HepG2 (cell line): ENCODE results near the gene TRAPPC1. TPM values are rescaled to one million over a fixed set of nuclear protein-coding genes. Genes with fewer than 3 reads are reported as not detected.

Source experiments
- ATAC-seq: fragments of 200-7000 bp; cut with Tn5 transposase; 3 replicates; pipeline ENCODE4 v1.9.1; 2020; ENCODE audit warnings: mild to moderate bottlenecking, moderate library complexity
- BruUV-seq: library from RNA; stranded (reverse); fragments of 400-500 nt; replicated peaks from 2 replicates; lab custom pipeline; 2021; lab: Mats Ljungman, UMichigan
- CTCF ChIA-PET: fragments of 300-600 bp; formaldehyde crosslinking; extraction: SDS; loops from one replicate; lab custom pipeline; 2021; ENCODE audit warnings: low total read pairs, inconsistent platforms, low intra/inter-chr PET ratio; lab: Yijun Ruan, JAX
- POLR2A ChIA-PET: fragments of 350-600 bp; sonication (Branson Sonifier 250); formaldehyde crosslinking; loops from one replicate; lab custom pipeline; 2020; ENCODE audit warnings: antibody characterized with exemption, inconsistent platforms; lab: Yijun Ruan, JAX
- DNase-seq: peaks from one replicate; pipeline ENCODE4 v3.0.0-alpha.2; 2015; ENCODE audit warnings: low spot score
- FAIRE-seq: peaks from 3 replicates; lab custom pipeline; 2011; peaks lifted over from hg19 to GRCh38; lab: Jason Lieb, UNC
- H2AFZ ChIP-seq: one replicate; pipeline ENCODE4 v1.6.1; 2011; ENCODE audit warnings: low read length, inconsistent platforms
- H3K27ac ChIP-seq: fragments of 300-600 bp; 3 replicates; pipeline ENCODE4 v1.8.0; 2011; ENCODE audit warnings: mixed run types, mild to moderate bottlenecking, mixed read lengths, low read length, inconsistent platforms; ENCODE audit not compliant: insufficient read depth; ENCODE audit errors: extremely low read length
- H3K27me3 ChIP-seq, 2 experiments: fragments of 200-600 bp in 1 of 2; 2 replicates in 1 of 2; 3 replicates in 1 of 2; pipeline versions ENCODE4 v1.6.0 to v1.8.0; 2011; ENCODE audit warnings: low read length in 2 of 2, mild to moderate bottlenecking in 2 of 2, moderate library complexity in 2 of 2, inconsistent platforms in 1 of 2; ENCODE audit not compliant: insufficient read depth in 2 of 2, control insufficient read depth in 1 of 2
- H3K36me3 ChIP-seq, 2 experiments: fragments of 200-600 bp in 1 of 2; replicated peaks in 1 of 2; 2 replicates in 1 of 2; 3 replicates in 1 of 2; pipeline versions ENCODE4 v1.5.1 to v1.8.0; 2011; ENCODE audit warnings: low read length in 2 of 2, inconsistent platforms in 1 of 2; ENCODE audit not compliant: insufficient read depth in 2 of 2, control insufficient read depth in 1 of 2
- H3K4me1 ChIP-seq: 2 replicates; pipeline ENCODE4 v1.5.1; 2012; ENCODE audit warnings: low read length, inconsistent platforms; ENCODE audit not compliant: insufficient read depth
- H3K4me2 ChIP-seq: 2 replicates; pipeline ENCODE4 v1.6.0; 2011; ENCODE audit warnings: low read depth, low read length, inconsistent platforms
- H3K4me3 ChIP-seq, 3 experiments: fragments of 200-600 bp in 1 of 3; sonication (generic), shearing (Covaris generic) in 1 of 3; replicated peaks in 1 of 3; 2 replicates each; pipeline ENCODE4 v1.5.1; 2011 to 2016; ENCODE audit warnings: low read length in 3 of 3, inconsistent platforms in 2 of 3, low read depth in 2 of 3, mild to moderate bottlenecking in 2 of 3, control low read depth in 1 of 3, mixed read lengths in 1 of 3; ENCODE audit not compliant: insufficient read depth in 1 of 3
- H3K79me2 ChIP-seq: one replicate; pipeline ENCODE4 v1.6.1; 2011; ENCODE audit warnings: low read length, inconsistent platforms; ENCODE audit not compliant: insufficient read depth
- H3K9ac ChIP-seq: 2 replicates; pipeline ENCODE4 v1.6.0; 2011; ENCODE audit warnings: mild to moderate bottlenecking, low read depth, low read length, inconsistent platforms; ENCODE audit not compliant: insufficient read depth
- H3K9me3 ChIP-seq: 2 replicates; pipeline ENCODE4 v1.5.1; 2012; ENCODE audit warnings: mild to moderate bottlenecking, low read length
- H4K20me1 ChIP-seq: 2 replicates; pipeline ENCODE4 v1.6.0; 2011; ENCODE audit warnings: inconsistent platforms, mild to moderate bottlenecking, low read length, moderate library complexity; ENCODE audit not compliant: insufficient read depth
- HDAC2 ChIP-seq: sonication (generic); formaldehyde crosslinking; IDR thresholded peaks from 2 replicates; pipeline ENCODE4 v1.4.0; 2020; ENCODE audit warnings: missing genetic modification reagents
- MXD4 ChIP-seq: IDR thresholded peaks from 2 replicates; pipeline ENCODE4 v1.6.1; 2016; ENCODE audit warnings: mild to moderate bottlenecking, missing biosample characterization, missing genetic modification reagents
- NONO ChIP-seq, 2 experiments: fragments of 450-650 bp in 1 of 2; sonication (generic) in 1 of 2; formaldehyde crosslinking in 1 of 2; IDR thresholded peaks in 1 of 2; conservative IDR thresholded peaks in 1 of 2; 2 replicates each; pipeline versions ENCODE4 v1.6.1 to v1.8.0; 2017 to 2022; ENCODE audit warnings: mild to moderate bottlenecking in 1 of 2, missing genetic modification reagents in 1 of 2, moderate library complexity in 1 of 2
- PHF8 ChIP-seq: sonication (generic); formaldehyde crosslinking; IDR thresholded peaks from 2 replicates; pipeline ENCODE4 v1.5.0; 2020; ENCODE audit warnings: missing genetic modification reagents
- ZMYM3 ChIP-seq: sonication (generic); formaldehyde crosslinking; IDR thresholded peaks from 2 replicates; pipeline ENCODE4 v1.5.1; 2020; ENCODE audit warnings: mild to moderate bottlenecking, missing genetic modification reagents
- ZNF547 ChIP-seq: sonication (generic); formaldehyde crosslinking; IDR thresholded peaks from 2 replicates; pipeline ENCODE4 v1.5.1; 2020; ENCODE audit warnings: mild to moderate bottlenecking, missing genetic modification reagents
- ZNF83 ChIP-seq: sonication (generic); formaldehyde crosslinking; IDR thresholded peaks from 2 replicates; pipeline ENCODE4 v1.4.0; 2020; ENCODE audit warnings: missing genetic modification reagents, mild to moderate bottlenecking, borderline replicate concordance
- ZSCAN25 ChIP-seq: sonication (generic); formaldehyde crosslinking; IDR thresholded peaks from 2 replicates; pipeline ENCODE4 v1.8.0; 2022; ENCODE audit warnings: mild to moderate bottlenecking, missing genetic modification reagents
- WGBS: methylation state at CpG from one replicate; pipeline ENCODE4 v1.1.6; 2017; ENCODE audit warnings: low lambda C conversion rate; 5-methylcytosine and 5-hydroxymethylcytosine counted together
- in situ Hi-C: cut with HindIII; loops from 2 replicates; pipeline ENCODE4 v1.10.0; 2017; ENCODE audit warnings: low pct_unique_long_range_greater_than_20kb; ENCODE audit not compliant: extremely low pct_ligation_motif_present
- intact Hi-C: fragments of 100-400 bp; cut with micrococcal nuclease; formaldehyde crosslinking; loops from one replicate; pipeline ENCODE4 v1.10.0; 2022; ENCODE audit not compliant: unreplicated experiment
- polyA plus RNA-seq, 8 experiments: library from polyadenylated mRNA; depleted of rRNA in 3 of 8; stranded (reverse) in 7 of 8; unstranded in 1 of 8; fragments of >200 nt; fragmentation: Illumina TruSeq in 4 of 8; extraction: Trizol in 4 of 8; gene quantifications; 2 replicates each; pipeline versions ENCODE4 v1.2.1 to v1.2.3, GENCODE V29; 2011 to 2016; ENCODE audit warnings: low read depth in 4 of 8, missing spikeins in 1 of 8, mixed read lengths in 1 of 8; ENCODE audit not compliant: insufficient read depth in 1 of 8
- total RNA-seq, 5 experiments: library from RNA; depleted of rRNA; stranded (reverse); fragments of >200 nt; fragmentation: Illumina TruSeq; extraction: Trizol; gene quantifications; 2 replicates each; pipeline ENCODE4 v1.2.3, GENCODE V29; 2016; ENCODE audit warnings: low read depth in 1 of 5
- TF ChIP-seq, protein P1 (sequence below): sonication (generic); formaldehyde crosslinking; IDR thresholded peaks from 2 replicates; pipeline ENCODE4 v1.5.1; 2020; ENCODE audit warnings: mild to moderate bottlenecking, missing genetic modification reagents, moderate library complexity
- TF ChIP-seq, protein P2 (sequence below): sonication (generic); formaldehyde crosslinking; IDR thresholded peaks from 2 replicates; pipeline ENCODE4 v1.8.0; 2023; ENCODE audit warnings: mild to moderate bottlenecking, missing genetic modification reagents
- TF ChIP-seq, protein P3 (sequence below): IDR thresholded peaks from 2 replicates; pipeline ENCODE4 v1.6.1; 2016; ENCODE audit warnings: missing genetic modification reagents, missing compliant biosample characterization

Gene TRAPPC1
- total and polyA plus RNA-seq, 2 of the 13 experiments (the other 11 are each of a cell fraction or from before 2014, with no cell fraction given): 28.1 to 44.9 TPM

DNA sequence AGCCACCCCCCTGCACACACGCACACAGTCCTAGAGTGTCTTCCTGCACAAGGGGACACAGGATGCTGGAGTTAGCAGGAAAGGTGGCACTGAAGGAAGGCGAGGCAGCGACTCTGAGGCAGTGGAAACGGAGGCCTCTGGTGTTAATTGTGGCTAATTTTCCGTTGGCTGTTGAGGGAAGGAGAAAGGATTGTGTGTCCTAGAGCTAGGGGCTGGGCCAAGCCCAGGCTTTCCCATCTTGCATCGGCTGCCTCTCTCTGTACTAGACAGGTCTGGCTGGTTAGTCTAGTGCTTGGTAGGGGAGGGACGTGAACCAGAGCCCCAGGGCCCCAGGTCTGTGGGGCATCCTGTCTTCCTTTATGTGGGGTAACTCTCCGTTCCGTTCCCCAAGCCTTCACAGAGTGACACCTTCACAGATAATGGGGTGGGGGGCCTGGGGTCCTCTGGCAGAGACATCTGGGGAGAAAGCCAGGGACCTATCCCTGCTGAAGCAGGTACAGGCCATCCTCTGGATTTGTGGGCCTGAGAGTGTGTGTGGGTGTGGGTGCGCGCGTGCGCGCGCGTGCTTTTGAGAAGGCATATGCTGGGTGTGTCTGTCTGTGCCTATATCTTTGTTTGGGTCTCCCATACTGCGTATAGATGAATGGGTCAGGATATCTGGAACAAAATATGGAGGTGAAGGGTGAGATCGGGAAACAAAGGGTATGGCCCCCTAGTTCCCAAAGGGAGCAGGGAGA is 43.4 kb downstream of the TRAPPC1 start, which contains the start of gene CHD3 (continued):
- TF ChIP-seq NONO (IDR thresholded peaks at IDR 0.05) (no peak), NONO (CRISPR knock-in tag; conservative IDR thresholded peaks at IDR 0.05) (0 out of 2 replicates have a peak, but pooled peaks have one; percentile 10), ZSCAN25 (peak; percentile 12; the same call in 1 of the 2 replicates)

DNA sequence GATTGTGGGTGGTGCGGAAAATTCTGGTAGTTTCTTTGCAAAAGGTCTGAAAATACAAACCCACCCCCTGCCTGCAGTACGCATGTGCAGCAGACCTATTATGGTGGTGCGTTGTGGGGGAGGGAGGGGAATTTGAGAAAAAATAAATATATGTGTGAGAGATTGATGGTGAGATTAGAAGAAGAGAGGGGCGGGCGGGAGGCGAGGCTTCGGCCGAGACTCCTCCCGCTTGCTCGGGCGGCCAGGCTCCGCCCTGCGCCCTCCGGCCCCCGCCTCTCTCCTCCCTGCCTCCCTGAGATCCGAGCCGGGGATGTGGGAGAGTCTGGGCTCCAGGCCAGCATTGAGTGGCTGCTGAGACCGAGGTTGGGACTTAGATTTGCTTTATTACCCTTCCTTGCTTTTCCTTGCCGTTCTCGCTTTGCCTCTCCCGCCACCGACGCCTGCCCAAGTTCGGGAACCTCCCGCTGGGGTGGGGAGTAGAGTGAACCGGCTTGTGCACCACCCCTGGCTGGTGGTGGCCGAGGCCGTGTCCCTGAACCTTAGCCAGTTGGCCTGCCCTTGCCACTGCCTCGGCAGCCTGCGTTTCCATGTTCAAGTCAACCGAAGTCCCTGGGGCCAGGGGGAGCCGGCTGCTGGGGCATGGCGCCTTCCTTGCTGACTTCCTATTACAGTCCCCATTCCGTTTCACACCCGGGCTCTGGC is 44.1 kb downstream of the TRAPPC1 start:
- peak overlapping the region; percentile 63 for H3K9ac ChIP-seq
- no peaks in the 10 kb centered on the region for H4K20me1 ChIP-seq
- ChIA-PET POLR2A (no interaction called here), CTCF (interaction anchor here (1.9 kb wide), 1 partner anchor 26 kb away, joined by 5 read pairs; no protein-coding TSS in a partner anchor)
- intact Hi-C loops (no loop called here), in situ Hi-C loops (no loop called here)
- H3K27ac ChIP-seq: peak overlapping the region; percentile 69
- ATAC-seq: peak; percentile 80
- peak overlapping the region; percentile 92 for H3K4me2 ChIP-seq
- BruUV-seq: TSS peak; percentile 84
- H3K4me3 ChIP-seq: peak overlapping the region; percentile 45 to 76 (median 68)
- no peaks in the 10 kb centered on the region for H3K36me3 ChIP-seq
- DNase-seq: peak; percentile 66
- no peaks in the 10 kb centered on the region for H3K79me2 ChIP-seq
- no peak for FAIRE-seq
- no peaks in the 10 kb centered on the region for H3K9me3 ChIP-seq
- H3K27me3 ChIP-seq: peaks cover 1 to 17% of the 10 kb centered on the region in 2 experiments; a peak in 2 of 5 replicates
- 1% methylated on average over 23 of the region's 35 CpGs for WGBS
- H2AFZ ChIP-seq: peak overlapping the region; percentile 48
- H3K4me1 ChIP-seq: peaks cover 44% of the 10 kb centered on the region
- TF ChIP-seq, protein P1, sequence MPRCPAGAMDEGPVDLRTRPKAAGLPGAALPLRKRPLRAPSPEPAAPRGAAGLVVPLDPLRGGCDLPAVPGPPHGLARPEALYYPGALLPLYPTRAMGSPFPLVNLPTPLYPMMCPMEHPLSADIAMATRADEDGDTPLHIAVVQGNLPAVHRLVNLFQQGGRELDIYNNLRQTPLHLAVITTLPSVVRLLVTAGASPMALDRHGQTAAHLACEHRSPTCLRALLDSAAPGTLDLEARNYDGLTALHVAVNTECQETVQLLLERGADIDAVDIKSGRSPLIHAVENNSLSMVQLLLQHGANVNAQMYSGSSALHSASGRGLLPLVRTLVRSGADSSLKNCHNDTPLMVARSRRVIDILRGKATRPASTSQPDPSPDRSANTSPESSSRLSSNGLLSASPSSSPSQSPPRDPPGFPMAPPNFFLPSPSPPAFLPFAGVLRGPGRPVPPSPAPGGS: no peak
- peak; percentile 55; the same call in 1 of the 2 replicates for TF ChIP-seq MXD4 (CRISPR knock-in tag)
- TF ChIP-seq PHF8 (CRISPR knock-in tag): peak; percentile 71
- peak; percentile 82 for TF ChIP-seq ZNF547 (CRISPR knock-in tag)
- peak; percentile 47; the same call in 1 of the 2 replicates for TF ChIP-seq HDAC2 (CRISPR knock-in tag)
- peak; percentile 72; the same call in 1 of the 2 replicates for TF ChIP-seq ZNF83 (CRISPR knock-in tag)
- TF ChIP-seq NONO (IDR thresholded peaks at IDR 0.05): no peak
- TF ChIP-seq NONO (CRISPR knock-in tag; conservative IDR thresholded peaks at IDR 0.05): 0 out of 2 replicates have a peak, but pooled peaks have one; percentile 53
- TF ChIP-seq, protein P2, sequence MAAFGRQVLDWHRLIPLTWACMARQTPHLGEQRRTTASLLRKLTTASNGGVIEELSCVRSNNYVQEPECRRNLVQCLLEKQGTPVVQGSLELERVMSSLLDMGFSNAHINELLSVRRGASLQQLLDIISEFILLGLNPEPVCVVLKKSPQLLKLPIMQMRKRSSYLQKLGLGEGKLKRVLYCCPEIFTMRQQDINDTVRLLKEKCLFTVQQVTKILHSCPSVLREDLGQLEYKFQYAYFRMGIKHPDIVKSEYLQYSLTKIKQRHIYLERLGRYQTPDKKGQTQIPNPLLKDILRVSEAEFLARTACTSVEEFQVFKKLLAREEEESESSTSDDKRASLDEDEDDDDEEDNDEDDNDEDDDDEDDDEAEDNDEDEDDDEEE (CRISPR knock-in tag): peak; percentile 49; the same call in 1 of the 2 replicates
- TF ChIP-seq ZMYM3: peak; percentile 25; the same call in 1 of the 2 replicates
- TF ChIP-seq, protein P3, sequence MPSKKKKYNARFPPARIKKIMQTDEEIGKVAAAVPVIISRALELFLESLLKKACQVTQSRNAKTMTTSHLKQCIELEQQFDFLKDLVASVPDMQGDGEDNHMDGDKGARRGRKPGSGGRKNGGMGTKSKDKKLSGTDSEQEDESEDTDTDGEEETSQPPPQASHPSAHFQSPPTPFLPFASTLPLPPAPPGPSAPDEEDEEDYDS (CRISPR knock-in tag): peak; percentile 51
